ENCODE results near the gene ESPNL.
"Not testable (repeated sequence)": the region's sequence is repeated elsewhere in the genome, so short reads cannot be mapped to it uniquely, and the experiment has no call there.

ESPNL gene

GRCh38 chr2:238166391-238167343 is 66.5 kb downstream of the ESPNL start:
- no peak for DNase-seq (ENCODE audit: insufficient read length, low spot score)
- FAIRE-seq: no peak

- DNase-seq (ENCODE audit: insufficient read length, low spot score) (no peak), FAIRE-seq (no peak)
Observed at GRCh38 chr2:238167344-238167715, 67.2 kb downstream of the ESPNL start.

GRCh38 chr2:238167761-238168160 is 67.6 kb downstream of the ESPNL start:
- DNase-seq (ENCODE audit: insufficient read length, low spot score) (no peak), FAIRE-seq (no peak)

DNA sequence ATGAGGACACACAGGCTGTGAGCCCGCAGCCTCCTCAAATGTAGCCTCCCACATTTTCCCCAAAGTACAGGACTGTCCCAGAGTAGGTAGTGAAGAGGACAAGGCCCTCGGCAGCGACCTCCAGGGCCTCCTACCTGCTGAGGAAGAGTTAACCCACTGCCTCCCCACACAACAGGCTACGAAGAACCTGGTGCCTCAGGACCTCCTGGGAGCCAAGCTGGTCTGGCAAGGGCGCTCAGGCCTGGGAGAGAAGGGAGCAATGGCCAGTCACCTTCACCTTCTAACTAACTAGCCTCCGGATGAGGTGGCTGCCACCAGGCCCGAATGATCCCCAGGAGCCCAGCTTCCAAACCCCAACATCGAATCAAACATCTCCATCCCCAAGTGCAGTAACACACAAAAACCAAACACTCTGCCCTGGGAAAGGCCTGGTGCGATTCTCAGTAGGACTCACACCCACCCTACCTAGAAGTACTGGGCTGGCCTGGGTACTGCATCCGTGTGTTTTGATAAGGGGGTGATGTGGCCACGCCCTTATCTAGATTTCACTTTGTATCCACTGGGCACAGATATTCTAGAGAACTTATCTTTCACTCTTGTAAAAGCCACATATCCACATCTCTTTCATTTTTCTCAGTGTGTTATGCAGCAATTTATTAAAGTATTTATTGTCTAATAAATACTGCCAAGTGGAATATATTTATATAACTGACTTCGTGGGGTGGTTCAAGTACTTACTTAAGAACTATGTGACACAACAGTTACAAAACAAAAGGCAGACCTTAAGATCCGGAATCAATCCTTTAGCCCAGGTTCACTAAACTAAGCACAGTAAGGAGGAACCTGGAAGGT is 68.3 kb downstream of the ESPNL start:
- FAIRE-seq (no peak), DNase-seq (ENCODE audit: insufficient read length, low spot score) (no peak)

DNA sequence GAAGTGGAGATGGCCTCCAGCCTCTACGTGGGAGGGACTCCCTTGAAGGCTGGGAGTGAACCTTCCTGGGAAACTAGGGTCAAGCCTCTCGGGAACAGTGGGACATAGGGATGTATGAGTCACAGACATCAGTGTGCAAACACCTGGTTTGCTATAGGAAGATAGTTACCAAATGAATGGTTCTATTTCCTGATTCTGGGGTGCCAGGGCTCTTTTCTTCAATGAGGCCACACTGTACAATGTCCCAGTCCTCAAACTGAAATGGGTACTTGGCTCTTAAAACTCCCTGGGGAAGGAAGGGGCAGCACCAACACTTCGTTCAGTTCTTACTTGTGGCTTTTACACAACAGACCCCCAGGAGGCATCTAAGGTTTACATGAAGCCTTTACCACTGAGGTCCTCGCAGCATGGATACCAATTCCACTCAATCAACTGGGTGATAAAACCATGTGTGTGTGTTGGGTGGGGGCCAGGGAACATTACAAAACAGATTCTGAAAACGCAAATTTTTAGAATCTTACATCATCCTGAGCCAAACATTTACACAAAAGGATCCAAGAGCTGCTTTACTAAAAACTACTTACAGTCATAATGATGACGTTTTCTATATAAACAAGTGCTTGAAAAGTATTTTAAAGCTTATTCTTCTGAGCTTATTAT is 69.0 kb downstream of the ESPNL start:
- no peak for DNase-seq (ENCODE audit: insufficient read length, low spot score)
- FAIRE-seq: no peak

DNA sequence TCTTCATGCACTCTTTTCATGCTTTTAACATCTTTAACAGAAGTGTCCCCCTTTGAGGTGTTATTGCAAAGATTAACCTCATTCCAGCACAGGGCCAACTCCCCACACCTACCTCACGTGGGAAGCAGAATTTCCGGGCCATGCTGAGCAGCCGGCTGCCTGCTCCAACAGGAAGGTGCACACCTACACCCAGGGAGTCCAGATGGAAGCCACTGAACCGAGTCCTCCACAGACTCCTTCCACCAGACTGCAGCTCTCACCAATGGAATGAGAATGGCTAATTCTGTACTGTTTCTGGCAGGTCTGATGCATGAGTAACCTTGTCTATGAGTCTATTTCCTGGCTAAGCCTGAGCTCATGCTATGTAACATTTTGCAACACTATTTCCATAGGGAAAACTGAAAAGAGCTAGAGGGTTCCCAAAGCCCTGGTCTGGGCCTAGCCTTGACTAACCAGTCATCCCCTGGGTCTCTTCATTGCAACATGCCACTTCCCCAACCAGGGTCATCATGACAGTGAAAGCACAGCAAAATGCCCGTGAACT is 69.6 kb downstream of the ESPNL start:
- no peak for DNase-seq (ENCODE audit: insufficient read length, low spot score)
- FAIRE-seq: no peak

- FAIRE-seq (no peak), DNase-seq (ENCODE audit: insufficient read length, low spot score) (no peak)
Observed at GRCh38 chr2:238170386-238171071, 70.4 kb downstream of the ESPNL start.

GRCh38 chr2:238171072-238171431 is 70.9 kb downstream of the ESPNL start:
- not testable (repeated sequence) for DNase-seq (ENCODE audit: insufficient read length, low spot score); FAIRE-seq

GRCh38 chr2:238171575-238172187 is 71.5 kb downstream of the ESPNL start:
- FAIRE-seq (no peak), DNase-seq (ENCODE audit: insufficient read length, low spot score) (no peak)

GRCh38 chr2:238172439-238172838 is 72.3 kb downstream of the ESPNL start:
- DNase-seq (ENCODE audit: insufficient read length, low spot score) (no peak), FAIRE-seq (no peak)

GRCh38 chr2:238173692-238174091 is 73.6 kb downstream of the ESPNL start:
- no peak for FAIRE-seq

DNA sequence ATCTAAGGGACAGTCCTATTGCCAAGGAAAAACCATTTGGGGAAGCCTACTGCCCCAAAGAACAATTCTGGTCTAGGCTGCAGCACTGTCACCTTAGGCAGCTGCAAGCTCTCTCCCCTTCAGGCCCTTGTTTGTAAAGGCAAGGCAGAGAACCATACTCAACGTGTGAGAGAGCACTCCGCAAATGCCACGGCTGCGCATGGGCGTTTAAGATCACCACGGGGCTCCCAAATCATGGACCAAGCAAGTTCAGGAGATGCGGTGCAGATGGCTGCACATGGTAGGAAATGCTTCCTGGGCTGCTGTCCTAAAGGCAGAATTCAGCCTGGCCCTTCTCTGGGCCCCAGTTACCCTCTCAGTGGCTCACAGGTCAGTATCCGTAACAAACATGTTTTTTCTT is 74.2 kb downstream of the ESPNL start:
- FAIRE-seq (no peak), DNase-seq (ENCODE audit: insufficient read length, low spot score) (no peak)

More at GRCh38 chr2:238173692-238174091, 73.6 kb downstream of the ESPNL start:
- DNase-seq (ENCODE audit: insufficient read length, low spot score): no peak

DNA sequence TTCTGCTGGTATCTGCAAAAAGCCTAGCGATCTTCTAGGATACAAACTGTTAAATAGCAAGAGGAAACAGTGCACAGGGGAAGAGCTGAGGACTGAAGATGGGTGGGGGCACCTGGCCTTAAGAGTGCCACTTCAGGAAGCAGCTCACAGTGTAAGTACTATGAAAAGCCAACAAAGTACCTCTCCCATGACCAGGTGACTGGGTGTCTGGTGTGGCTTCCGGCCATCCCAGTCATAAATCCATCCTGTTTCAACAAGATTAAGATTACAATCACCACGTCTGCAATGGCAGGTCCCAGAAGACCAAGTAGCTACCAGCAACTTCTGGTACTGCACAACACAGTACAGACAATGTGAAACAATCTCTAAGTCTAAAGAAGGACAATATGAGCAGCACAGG is 74.6 kb downstream of the ESPNL start:
- DNase-seq (ENCODE audit: insufficient read length, low spot score) (no peak), FAIRE-seq (no peak)

GRCh38 chr2:238176613-238177012 is 76.5 kb downstream of the ESPNL start:
- DNase-seq (ENCODE audit: insufficient read length, low spot score) (no peak), FAIRE-seq (no peak)

- FAIRE-seq: no peak
- DNase-seq (ENCODE audit: insufficient read length, low spot score): no peak
Observed at GRCh38 chr2:238180554-238180953, 80.4 kb downstream of the ESPNL start.

- no peak for FAIRE-seq
- no peak for DNase-seq (ENCODE audit: insufficient read length, low spot score)
Observed at GRCh38 chr2:238182362-238182761, 82.2 kb downstream of the ESPNL start.
